Activated CD4-positive, alpha-beta T cell treated with anti-CD3 and anti-CD28 coated beads for 48 hours (primary cell): ENCODE data around the gene CDC34.

ENCODE experiments used
- DNase-seq: peaks from one replicate; pipeline ENCODE4 v3.0.0-alpha.2; 2020

CDC34 gene

DNA sequence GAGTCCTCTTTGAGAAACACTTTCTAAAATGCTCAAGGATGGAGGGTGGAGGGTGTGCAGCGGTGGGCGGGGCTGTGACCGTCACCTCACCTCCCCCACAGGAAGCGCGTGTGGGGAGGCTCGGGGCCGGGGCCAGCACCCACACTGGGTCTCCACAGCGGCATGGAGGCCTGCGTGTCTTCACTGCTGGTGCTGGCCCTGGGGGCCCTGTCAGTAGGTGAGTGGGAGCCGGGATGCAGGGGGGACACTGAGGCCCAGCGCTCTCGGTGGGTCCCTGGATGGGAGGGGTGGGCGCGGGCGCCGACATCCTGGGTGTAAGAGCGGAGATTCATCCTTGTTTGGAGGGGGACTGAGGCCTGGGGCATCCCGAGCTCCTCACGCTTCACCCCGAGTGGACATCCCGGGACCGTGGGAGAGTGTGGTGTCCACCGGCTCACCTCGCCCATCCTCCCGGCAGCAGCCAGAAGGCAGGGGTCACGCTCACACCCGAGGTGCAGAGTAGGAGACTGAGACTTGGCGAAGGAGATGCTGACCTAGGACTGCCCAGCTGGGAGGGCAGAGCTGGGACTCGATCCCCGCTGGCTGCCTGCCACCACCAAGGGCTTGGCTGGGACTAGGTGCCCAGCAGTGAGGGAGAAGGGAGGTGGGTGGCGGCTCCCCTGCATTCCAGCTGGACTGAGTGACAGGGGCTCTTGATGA, 12.5 kb downstream of the CDC34 start, which contains the start of gene GZMM:
TSS of gene GZMM (plus strand) at position 144 of the 699 bp plus-strand sequence. CDS start at position 163, 19 bp downstream.
- DNase-seq, result peak; percentile 80

DNA sequence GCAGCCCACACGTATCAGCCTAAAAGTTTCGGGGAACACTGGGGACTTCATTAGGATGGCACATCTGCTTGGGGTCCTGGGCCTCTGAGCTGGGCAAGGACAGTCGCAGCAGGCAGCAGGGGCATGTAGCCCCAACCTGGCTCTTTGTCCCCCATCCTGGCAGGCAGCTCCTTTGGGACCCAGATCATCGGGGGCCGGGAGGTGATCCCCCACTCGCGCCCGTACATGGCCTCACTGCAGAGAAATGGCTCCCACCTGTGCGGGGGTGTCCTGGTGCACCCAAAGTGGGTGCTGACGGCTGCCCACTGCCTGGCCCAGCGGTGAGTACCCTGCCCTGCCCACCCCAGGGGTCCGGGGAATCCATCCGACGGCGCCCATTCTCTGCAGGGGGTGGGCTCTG, 15.6 kb downstream of the CDC34 start:
- DNase-seq, result no peak

DNA sequence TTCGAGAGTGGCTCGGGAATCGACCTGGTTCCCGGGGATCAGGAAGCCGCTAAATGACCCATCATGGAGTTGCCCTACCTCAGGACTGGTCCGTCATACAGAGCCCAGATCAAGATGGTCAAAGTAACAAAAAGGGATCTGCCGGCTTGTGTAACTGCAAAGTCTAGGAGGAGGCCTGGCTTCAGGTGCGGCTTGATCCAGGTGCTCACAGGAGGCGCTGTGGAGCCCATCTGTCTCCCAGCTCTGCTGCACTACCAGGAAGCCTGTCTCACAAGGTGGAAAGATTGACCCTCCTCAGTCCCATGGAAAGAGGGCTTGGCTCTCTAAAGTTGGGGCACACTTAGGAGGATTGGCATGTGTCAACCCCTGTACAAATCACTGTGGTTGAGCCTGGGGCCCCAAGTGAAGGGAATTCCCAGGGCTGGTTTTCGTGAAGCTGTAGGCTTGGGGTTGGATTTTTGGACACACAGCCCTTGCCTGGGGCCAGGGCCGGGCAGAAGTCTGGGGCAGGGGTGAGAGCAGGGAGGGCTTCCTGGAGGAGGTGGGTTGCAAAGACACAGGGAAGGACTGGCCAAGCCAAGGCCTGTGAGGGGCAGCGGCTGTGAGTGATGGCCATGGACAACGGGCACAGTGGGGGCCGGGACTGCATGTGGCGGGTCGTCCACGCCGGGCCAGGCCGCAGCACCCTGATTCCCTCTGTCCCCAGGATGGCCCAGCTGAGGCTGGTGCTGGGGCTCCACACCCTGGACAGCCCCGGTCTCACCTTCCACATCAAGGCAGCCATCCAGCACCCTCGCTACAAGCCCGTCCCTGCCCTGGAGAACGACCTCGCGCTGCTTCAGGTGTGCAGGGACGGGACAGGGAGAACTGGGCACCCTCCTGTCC, 16.5 kb downstream of the CDC34 start:
- DNase-seq, result no peak

DNA sequence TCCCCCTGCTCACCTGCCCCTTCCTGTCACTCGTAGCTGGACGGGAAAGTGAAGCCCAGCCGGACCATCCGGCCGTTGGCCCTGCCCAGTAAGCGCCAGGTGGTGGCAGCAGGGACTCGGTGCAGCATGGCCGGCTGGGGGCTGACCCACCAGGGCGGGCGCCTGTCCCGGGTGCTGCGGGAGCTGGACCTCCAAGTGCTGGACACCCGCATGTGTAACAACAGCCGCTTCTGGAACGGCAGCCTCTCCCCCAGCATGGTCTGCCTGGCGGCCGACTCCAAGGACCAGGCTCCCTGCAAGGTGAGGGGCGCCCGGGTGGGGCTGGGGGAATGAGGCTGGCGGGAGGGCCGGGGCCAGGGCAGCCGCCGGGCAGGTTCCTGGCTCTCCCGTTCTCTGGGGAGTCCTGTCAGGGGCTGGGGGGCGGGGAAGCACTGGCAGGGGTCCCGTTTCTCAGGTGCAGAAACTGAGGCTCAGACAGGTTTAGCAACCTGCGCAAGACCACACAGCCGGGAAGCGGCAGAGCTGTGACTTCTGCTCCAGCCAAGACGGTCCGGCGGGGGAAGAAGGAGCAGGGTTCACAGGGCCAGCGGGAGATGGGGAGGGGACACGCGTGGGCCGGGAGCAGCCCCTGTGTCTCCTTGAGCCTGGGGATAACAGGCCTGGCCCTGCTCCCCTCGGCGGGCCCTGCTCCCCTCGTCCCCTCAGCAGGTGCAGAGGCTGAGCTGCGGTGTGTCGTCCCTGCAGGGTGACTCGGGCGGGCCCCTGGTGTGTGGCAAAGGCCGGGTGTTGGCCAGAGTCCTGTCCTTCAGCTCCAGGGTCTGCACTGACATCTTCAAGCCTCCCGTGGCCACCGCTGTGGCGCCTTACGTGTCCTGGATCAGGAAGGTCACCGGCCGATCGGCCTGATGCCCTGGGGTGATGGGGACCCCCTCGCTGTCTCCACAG, 17.6 kb downstream of the CDC34 start:
- no peak for DNase-seq

DNA sequence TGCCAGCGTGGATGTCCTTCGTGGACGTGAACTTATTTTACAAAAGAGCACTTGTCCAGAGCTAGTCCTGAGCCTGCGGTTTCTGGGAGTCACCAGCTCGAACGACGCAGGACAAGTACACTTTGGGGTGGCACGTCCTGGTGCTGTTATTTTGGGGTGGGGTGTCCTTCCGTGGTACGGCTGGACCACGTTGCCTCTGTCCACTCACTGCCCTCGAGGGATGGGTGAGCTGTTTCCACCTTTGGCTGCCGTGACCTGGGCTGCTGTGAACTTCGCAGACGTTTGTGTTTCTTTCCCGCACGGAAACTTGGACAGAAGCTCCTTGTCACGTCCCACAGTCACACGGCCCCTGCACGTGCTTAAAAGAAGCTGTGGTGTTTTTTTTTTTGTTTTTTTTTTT, 23.3 kb downstream of the CDC34 start:
- no peak for DNase-seq

DNA sequence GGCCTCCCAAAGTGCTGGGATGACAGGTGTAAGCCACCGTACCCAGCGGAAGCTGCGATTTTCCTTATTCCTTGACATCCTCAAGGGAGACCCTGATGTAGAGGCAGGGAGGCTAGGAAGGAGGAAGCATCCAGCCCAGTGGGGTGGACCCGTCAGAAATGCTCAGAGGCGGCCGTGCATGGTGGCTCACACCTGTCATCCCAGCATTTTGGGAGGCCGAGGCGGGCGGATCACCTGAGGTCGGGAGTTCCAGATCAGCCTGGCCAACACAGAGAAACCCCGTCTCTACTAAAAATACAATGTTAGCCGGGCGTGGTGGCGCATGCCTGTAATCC, 23.9 kb downstream of the CDC34 start:
- DNase-seq, result no peak

DNA sequence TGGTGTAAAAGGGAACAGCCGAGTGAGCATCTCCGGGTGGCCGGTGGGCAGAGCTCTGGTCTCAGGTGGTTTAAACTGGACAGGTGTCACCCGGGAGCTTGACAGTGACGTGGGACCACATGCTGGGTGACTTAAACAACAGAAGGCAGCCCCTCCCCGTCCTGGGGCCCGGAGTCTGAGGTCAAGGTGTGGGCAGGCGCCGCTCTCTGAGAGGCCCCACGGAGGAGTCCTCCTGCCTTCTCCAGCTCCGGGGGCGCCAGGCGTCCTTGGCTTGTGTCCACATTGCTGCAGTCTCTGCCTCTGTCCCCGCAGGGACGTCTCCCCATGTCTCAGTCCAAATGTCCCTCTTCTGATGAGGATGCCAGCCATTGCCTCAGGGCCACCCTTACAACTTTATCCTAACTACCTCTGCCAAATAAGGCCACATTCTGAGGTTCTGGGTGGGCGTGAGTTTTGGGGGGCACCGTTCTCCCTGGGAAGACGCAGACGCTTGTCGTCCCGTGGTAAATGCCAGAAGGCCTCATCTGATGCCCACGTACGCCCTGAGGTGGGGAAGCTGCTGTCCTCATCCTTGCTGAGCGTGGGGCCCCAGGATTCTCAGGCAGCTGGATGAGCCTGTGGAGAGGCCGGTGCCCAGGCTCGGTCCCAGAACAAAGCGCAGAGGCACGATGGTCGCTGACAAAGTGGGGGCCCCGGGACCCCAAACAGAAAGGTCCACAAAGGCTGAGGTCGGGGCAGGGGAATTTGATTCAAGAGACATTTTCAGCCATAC, 25.2 kb downstream of the CDC34 start:
- no peak for DNase-seq

DNA sequence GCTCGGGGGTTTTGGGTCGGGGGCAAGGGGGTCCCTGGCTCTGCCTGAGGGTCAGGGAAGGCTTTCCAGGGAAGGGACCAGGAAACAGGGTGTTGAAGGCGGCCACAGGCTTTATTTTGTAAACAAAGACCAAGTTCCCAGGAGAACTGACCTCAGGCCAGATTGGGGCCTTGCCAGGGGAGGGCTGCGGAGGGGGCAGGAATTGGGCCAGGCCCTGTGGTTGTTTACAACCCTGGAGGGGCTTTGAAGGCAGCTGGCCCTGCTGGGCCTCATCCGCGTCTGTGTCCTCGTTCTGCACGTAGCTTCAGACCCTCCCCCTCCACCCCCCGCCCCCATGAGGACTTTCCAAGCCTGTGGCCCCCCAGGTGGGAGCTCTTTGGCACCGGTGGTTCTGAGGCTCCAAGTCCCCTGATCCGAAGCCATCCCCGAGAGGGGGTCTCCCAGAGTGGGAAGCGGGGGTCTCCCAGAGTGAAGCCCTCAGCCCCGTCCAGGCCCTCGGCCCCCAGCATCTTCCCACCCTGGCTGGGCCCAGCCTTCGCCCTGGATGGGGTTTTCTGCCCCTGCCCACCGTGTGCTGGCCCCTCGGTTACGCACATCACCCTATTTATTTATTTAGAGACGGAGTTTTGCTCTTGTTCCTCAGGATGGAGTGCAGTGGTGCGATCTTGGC, 27.3 kb downstream of the CDC34 start:
- DNase-seq, result no peak

DNA sequence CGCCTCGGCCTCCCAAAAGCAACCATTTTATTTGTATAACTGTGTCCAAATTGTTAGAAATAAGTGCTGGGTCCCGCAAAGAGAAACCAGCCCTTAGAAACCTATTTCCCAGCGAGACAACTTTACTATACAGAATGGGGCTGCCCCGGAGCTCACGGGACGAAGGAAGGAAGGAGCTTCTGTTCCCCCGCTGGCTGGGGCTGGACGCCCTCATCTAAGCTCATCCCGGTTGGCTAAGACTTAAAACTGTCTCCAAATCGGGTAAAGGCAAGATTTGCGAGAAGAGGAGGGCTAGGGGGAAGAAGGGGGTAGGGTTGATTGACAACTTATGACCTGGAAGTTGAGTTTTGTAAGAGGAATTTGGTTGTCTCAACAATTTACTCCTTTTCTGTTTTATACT, 28.6 kb downstream of the CDC34 start:
- no peak for DNase-seq

DNA sequence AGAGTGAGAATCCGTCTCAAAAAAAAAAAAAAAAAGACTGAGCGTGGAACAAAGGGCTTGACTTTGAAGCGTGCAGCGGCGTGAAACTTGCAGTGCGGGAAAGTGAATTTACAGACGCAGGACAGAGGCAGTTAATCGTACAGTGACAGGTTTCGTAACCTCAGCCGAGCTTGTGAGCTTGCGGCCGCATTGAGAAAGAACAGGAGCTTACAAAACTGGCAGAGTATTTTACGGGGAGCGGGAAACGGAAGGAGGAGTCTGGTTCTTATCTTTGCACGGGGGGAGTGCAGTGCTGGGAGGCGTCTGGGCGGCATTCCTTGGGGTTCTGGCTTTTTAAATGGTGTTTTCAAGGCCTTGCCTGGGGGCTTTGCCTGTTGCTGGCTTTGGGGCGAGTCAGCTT, 34.8 kb downstream of the CDC34 start:
- no peak for DNase-seq

DNA sequence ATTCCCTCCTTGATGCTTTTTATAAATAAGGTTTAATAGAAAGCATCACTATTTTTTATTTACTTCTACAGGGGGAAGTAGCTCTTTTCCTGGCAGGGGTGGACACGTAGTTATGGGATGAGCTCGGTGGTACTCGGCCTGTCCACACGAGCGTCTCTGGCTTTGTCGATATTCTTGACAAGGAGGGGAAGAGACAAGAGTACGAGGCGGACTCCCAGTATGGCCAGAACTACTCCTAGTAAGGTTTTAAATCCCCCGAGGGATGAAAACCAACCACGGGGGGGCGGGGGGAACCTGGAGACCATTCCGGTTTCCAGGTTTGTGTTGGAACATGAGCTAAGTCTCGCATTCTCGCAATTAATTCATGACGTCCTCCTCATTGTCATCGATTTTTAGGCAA, 35.3 kb downstream of the CDC34 start:
- no peak for DNase-seq

DNA sequence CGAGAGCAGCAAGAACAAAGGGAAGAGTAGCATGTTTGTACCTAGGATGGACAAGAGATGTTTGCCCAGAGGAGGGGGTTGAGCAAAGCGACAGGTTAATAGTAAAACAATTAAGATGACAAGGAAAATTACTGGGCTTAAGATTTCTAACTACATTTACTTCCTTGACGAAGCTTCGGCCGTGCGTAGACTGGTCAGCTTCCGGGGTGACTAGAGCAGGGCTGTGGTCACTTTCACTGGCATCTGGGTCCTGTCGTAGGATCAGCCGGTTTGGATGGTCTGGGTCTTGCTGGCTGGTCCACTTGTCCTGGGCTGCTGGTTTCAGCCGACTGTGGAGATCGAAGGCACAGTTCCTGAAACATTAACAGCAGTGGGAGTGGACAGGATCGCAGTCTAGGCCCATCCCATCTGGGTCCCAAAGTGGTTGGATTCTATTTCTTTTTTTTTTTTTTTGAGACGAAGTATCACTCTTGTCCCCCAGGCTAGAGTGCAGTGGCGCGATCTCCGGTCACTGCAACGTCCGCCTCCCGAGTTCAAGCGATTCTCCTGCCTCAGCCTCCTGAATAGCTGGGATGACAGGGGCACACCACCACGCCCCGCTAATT, 35.8 kb downstream of the CDC34 start:
- no peak for DNase-seq

DNA sequence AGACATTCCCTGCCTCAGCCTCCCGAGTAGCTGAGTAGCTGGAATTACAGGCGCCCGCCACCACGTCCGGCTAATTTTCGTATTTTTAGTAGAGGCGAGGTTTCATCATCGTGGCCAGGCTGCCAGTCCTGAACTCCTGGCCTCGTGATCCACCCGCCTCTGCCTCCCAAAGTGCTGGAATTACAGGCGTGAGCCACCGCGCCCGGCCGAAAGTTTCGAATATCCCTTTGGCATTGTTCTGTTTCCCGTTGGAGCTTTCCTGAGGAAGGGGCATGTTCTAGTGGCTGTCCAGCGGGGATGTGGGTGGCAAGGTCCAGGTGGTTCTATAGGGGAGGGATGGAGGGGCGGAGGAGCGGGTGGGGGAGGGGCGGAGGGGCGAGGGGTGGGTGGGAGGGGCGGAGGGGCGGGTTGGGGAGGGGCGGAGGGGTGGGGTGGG, 38.7 kb downstream of the CDC34 start:
- DNase-seq, result no peak

DNA sequence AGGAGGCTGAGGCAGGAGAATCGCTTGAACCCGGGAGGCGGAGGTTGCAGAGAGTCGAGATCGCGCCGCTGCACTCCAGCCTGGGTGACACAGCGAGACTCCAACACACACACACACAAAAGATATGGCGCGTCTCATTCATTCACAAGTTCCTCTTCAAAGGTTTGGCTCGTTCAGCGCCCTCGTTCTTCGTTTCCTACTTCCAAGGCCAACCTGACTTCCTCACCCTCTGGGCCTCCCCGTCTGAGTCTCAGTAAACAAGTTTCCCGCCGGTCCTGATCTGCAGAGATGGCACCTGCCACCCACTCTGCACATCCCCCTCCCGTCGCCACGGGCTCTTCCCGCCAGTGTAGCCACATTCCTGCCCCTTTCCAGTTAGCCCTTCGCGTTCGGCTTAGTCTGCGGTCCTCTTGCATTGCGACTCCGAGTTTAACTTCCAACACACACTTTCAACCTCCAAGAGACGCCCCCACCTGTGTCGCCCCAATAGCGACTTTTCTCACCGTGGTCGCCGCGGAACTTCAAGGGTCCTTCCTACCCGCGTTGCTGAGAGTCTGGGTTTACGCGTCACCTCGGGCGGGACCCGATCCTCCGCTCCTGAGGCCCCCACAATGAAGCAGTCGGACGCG, 39.5 kb downstream of the CDC34 start:
- peak; percentile 71 for DNase-seq

DNA sequence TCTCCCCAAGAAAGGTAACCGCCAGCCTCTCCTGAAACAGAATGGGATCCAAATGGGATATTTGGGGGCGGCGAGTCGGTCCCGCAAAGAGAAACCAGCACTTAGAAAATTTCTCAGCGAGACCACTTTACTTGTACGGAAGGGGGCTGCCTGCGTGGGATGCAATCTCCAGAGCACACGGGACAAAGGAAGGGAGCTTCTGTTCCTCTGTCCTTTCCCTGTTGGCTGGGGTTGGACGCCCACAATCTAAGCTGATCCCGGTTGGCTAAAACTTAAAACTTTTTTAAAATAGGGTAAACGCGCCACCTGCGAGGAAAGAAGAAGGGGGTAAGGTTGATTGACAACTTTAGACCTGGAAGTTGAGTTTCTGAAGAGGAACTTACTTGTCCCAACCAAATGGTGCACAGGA, 40.0 kb downstream of the CDC34 start:
- peak; percentile 27 for DNase-seq

DNA sequence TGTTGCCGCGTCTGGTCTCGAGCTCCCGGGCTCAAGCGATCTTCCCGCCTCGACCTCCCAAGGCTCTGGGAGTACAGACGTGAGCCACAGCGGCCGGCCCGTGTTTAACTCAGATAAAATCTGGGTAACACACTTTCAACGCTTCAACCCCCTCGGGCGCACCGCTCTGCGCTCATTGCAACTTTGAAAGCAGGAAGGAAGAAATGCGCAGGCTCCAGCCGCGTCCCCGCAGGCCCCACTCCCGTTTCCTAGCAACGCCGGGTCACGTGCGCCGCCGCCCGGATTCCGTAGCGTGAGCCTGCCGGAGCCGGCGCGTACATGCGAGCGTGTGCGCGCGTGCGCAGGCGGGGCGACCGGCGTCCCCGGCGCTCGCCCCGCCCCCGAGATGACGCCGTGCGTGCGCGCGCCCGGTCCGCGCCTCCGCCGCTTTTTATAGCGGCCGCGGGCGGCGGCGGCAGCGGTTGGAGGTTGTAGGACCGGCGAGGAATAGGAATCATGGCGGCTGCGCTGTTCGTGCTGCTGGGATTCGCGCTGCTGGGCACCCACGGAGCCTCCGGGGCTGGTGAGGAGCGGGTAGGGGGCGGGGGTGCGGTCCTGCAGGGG, 40.7 kb downstream of the CDC34 start, which contains the start of gene BSG:
TSS of gene BSG (plus strand) at position 457 of the 603 bp plus-strand sequence. CDS start at position 496, 39 bp downstream.
- DNase-seq, result peak; percentile 99

DNA sequence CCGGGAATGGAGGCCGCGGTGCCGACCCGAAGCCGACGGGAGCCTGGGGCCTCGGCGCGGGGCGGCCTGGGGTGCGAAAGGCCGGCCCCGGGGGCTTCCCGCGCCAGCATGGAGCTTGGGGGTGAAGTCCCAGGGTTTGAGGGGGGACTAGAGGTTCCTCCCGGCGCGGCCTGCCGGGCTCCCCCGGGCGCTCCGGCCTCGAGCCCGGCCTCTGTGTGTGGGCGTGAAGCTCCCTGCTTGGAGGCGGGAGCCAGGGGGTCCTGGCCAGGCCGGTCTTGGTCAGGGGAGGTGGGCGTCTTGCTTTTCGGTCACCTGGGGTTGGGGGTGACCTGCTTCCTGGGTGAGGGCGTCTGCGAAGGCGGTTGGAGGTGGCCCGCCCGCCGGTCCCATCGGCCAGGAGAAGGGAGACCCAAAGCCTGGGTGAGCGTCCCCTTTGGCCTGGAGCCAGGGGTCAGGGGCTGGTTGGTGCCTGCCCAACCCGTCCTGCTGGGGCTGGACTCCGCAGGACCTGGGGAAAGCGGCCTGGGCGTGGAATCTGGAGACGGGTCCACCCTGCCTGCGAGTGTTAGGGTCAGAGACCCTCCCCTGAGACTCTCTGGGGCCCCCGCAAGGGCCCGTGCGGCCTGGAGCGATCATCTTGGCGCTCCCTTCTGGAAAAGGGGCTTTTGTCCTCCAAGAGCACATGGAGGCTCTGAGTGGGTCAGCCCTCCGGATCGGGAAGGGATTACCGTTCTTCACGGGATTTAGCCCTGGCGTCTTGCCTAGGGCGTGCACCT, 41.4 kb downstream of the CDC34 start:
- peak; percentile 33 for DNase-seq

DNA sequence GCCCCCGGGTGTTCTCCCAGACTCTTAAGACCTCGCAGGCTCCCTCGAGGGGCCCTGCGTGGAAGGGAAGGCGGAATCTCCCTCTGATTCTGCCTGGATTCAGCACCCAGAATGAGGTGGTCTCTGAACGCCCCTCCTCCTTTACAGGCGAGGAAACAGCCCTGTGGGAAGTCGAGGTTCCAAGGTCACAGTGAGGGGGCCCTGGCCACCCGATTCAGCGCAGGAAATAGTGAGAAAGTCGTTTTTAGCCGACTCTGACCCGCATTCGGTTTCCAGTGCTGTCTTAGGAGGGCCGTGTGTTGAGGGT, 41.9 kb downstream of the CDC34 start:
- no peak for DNase-seq
